HEK293T (cell line): ENCODE results near the gene ASAP3.

ENCODE experiments used
- CTCF ChIA-PET: fragments of 350-600 bp; formaldehyde crosslinking; extraction: SDS; loops from one replicate; lab custom pipeline; 2021; ENCODE audit warnings: antibody characterized with exemption, inconsistent platforms; lab: Yijun Ruan, JAX
- POLR2A ChIA-PET: fragments of 350-600 bp; formaldehyde crosslinking; extraction: SDS; loops from one replicate; lab custom pipeline; 2020; ENCODE audit warnings: antibody characterized with exemption, inconsistent platforms; lab: Yijun Ruan, JAX
- DNase-seq: peaks from one replicate; pipeline ENCODE4 v3.0.0; 2012; ENCODE audit warnings: mixed read lengths; ENCODE audit errors: extremely low spot score
- ARNT ChIP-seq: fragments of 450-650 bp; IDR thresholded peaks from 2 replicates; pipeline ENCODE4 v1.6.1; 2017; ENCODE audit warnings: mild to moderate bottlenecking
- BHLHE40 ChIP-seq: fragments of 450-650 bp; IDR thresholded peaks from 2 replicates; pipeline ENCODE4 v1.6.1; 2016; ENCODE audit warnings: mild to moderate bottlenecking, moderate library complexity, borderline replicate concordance
- CTBP1 ChIP-seq: fragments of 450-650 bp; IDR thresholded peaks from 2 replicates; pipeline ENCODE4 v1.6.1; 2016; ENCODE audit warnings: borderline replicate concordance
- ELF4 ChIP-seq: fragments of 450-650 bp; IDR thresholded peaks from 2 replicates; pipeline ENCODE4 v1.6.1; 2017; ENCODE audit warnings: antibody characterized with exemption
- FOXA1 ChIP-seq: fragments of 450-650 bp; IDR thresholded peaks from 2 replicates; pipeline ENCODE4 v1.6.1; 2016; ENCODE audit warnings: mild to moderate bottlenecking
- FOXK2 ChIP-seq: fragments of 450-650 bp; IDR thresholded peaks from 2 replicates; pipeline ENCODE4 v1.6.1; 2016; ENCODE audit warnings: mild to moderate bottlenecking
- FOXM1 ChIP-seq: fragments of 450-650 bp; IDR thresholded peaks from 2 replicates; pipeline ENCODE4 v1.6.1; 2017; ENCODE audit warnings: mild to moderate bottlenecking, borderline replicate concordance
- HDGF ChIP-seq: fragments of 450-650 bp; IDR thresholded peaks from 2 replicates; pipeline ENCODE4 v1.6.1; 2017; ENCODE audit warnings: antibody characterized with exemption, borderline replicate concordance
- L3MBTL2 ChIP-seq: fragments of 450-650 bp; conservative IDR thresholded peaks from 2 replicates; pipeline ENCODE4 v1.6.1; 2016; ENCODE audit warnings: mild to moderate bottlenecking
- LEF1 ChIP-seq: fragments of 450-650 bp; IDR thresholded peaks from 2 replicates; pipeline ENCODE4 v1.6.1; 2017; ENCODE audit warnings: mild to moderate bottlenecking, borderline replicate concordance
- NFRKB ChIP-seq: fragments of 450-650 bp; IDR thresholded peaks from 2 replicates; pipeline ENCODE4 v1.6.1; 2016; ENCODE audit warnings: mild to moderate bottlenecking, moderate library complexity
- SP1 ChIP-seq: fragments of 450-650 bp; IDR thresholded peaks from 2 replicates; pipeline ENCODE4 v1.6.1; 2017
- SUZ12 ChIP-seq: fragments of 450-650 bp; IDR thresholded peaks from 2 replicates; pipeline ENCODE4 v1.6.1; 2016; ENCODE audit warnings: mild to moderate bottlenecking
- TARDBP ChIP-seq: fragments of 450-650 bp; IDR thresholded peaks from 2 replicates; pipeline ENCODE4 v1.6.1; 2016
- ZNF384 ChIP-seq: fragments of 450-650 bp; IDR thresholded peaks from 2 replicates; pipeline ENCODE4 v1.6.1; 2016
- TF ChIP-seq, protein P1 (sequence below): fragments of 450-650 bp; IDR thresholded peaks from 2 replicates; pipeline ENCODE4 v1.6.1; 2016

Gene ASAP3

GRCh38 chr1:23525558-23526250, 41.7 kb upstream of the ASAP3 start:
- POLR2A ChIA-PET, result interaction anchor here (1.6 kb wide), 1 partner anchor 33 kb away, joined by 4 read pairs; no protein-coding TSS in a partner anchor
- no peak for TF ChIP-seq LEF1
- no peak for TF ChIP-seq HDGF
- TF ChIP-seq NFRKB, result no peak
- no peak for TF ChIP-seq ARNT
- no peak for TF ChIP-seq FOXA1
- TF ChIP-seq ZNF384, result no peak
- no peak for TF ChIP-seq FOXK2
- TF ChIP-seq CTBP1, result no peak
- TF ChIP-seq SP1, result no peak
- TF ChIP-seq BHLHE40, result no peak
- no peak for TF ChIP-seq TARDBP
- CTCF ChIA-PET, result no interaction called here
- no peak for DNase-seq

- no peak for DNase-seq
- TF ChIP-seq ZNF384 (no peak), FOXK2 (no peak)
- TF ChIP-seq, protein P1, sequence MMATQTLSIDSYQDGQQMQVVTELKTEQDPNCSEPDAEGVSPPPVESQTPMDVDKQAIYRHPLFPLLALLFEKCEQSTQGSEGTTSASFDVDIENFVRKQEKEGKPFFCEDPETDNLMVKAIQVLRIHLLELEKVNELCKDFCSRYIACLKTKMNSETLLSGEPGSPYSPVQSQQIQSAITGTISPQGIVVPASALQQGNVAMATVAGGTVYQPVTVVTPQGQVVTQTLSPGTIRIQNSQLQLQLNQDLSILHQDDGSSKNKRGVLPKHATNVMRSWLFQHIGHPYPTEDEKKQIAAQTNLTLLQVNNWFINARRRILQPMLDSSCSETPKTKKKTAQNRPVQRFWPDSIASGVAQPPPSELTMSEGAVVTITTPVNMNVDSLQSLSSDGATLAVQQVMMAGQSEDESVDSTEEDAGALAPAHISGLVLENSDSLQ, result no peak
- ChIA-PET CTCF (interaction anchor here (0.9 kb wide), 1 partner anchor 15 kb away, joined by 4 read pairs; no protein-coding TSS in a partner anchor), POLR2A (interaction anchor here (0.5 to 1.4 kb wide), 3 partner anchors 28 to 273 kb away, joined by 3 to 5 read pairs (median 3); partner anchors contain the start of gene ASAP3)
Measured at GRCh38 chr1:23524716-23525401, 40.9 kb upstream of the ASAP3 start.

GRCh38 chr1:23524163-23524562, 40.2 kb upstream of the ASAP3 start:
- CTCF ChIA-PET, result no interaction called here

DNA sequence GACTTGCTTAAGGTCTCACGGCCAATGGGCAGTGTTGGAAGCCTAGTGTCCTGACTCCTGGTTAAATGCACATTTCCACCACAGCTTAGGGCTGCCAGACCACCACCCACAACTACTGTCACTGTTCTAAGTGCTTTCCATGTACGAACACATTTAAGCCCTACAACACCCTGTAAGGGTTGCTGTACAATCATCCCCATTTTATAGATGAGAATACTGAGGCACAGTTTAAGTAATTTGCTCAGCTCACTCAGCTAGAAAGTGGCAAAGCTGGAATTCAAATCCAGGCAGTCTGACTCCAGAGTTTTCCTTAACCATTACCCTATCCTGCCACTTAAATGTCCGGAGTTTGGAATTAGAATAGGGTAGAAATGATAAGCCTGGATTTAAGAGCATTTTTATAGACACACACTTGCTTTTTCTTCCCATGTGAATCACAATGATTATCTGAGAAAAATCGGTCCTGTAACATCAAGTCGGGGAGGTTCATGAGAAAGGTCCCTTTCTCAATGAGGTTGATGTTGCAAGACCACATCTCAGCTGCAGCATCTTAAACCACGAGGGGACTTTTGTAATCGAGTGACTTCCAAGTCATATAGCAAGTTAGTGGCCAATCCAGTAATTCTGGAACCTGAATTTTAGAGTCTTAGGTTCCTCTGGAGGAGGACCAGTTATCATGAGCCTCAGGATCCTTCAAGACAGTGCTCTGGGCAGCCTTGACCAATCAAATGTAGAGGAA, 38.4 kb upstream of the ASAP3 start:
- ChIA-PET POLR2A (interaction anchor here (1.7 kb wide), 1 partner anchor 8 kb away, joined by 5 read pairs; no protein-coding TSS in a partner anchor), CTCF (no interaction called here)
- TF ChIP-seq SUZ12 (no peak), CTBP1 (no peak), ELF4 (no peak), FOXA1 (no peak), L3MBTL2 (no peak), BHLHE40 (no peak), SP1 (no peak), FOXK2 (no peak), ARNT (no peak), FOXM1 (no peak), LEF1 (no peak), TARDBP (no peak), ZNF384 (no peak), HDGF (no peak), NFRKB (no peak)
- TF ChIP-seq, protein P1, result no peak
- no peak for DNase-seq

More at GRCh38 chr1:23524163-23524562, 40.2 kb upstream of the ASAP3 start:
- TF ChIP-seq FOXM1 (no peak), TARDBP (no peak), LEF1 (no peak), HDGF (no peak), SP1 (no peak), CTBP1 (no peak), FOXK2 (no peak), ARNT (no peak), ZNF384 (no peak), SUZ12 (no peak), FOXA1 (no peak), NFRKB (no peak), ELF4 (no peak)
- TF ChIP-seq, protein P1, result no peak
- no peak for DNase-seq
- POLR2A ChIA-PET, result interaction anchor here (0.5 to 1.4 kb wide), 3 partner anchors 27 to 273 kb away, joined by 3 to 5 read pairs (median 3); partner anchors contain the start of gene ASAP3

GRCh38 chr1:23521588-23521987, 37.6 kb upstream of the ASAP3 start:
- peak; percentile 51 for DNase-seq
- TF ChIP-seq CTBP1, result no peak
- TF ChIP-seq, protein P1, result peak; percentile 77
- TF ChIP-seq TARDBP, result no peak
- no peak for TF ChIP-seq SUZ12
- ChIA-PET POLR2A (interaction anchor here (1.7 kb wide), 1 partner anchor 9 kb away, joined by 5 read pairs; no protein-coding TSS in a partner anchor), CTCF (no interaction called here)
